Measurements from ENCODE around the gene RFC5. TPM values are rescaled to one million over a fixed set of nuclear protein-coding genes. Genes with fewer than 3 reads are reported as not detected.

The RFC5 gene
- total RNA-seq, 1 experiment from 2014 or later = 50.4 TPM

GRCh38 chr12:118036672-118037411 lies 20.3 kb downstream of the RFC5 start:
- no peaks in the 10 kb centered on the region; a peak in 1 of 5 replicates for H3K9me3 Mint-ChIP-seq
- no peaks in the 10 kb centered on the region for H3K4me1 ChIP-seq (ENCODE audit: insufficient read depth, low read length)
- no peaks in the 10 kb centered on the region for H3K27me3 Mint-ChIP-seq (ENCODE audit: low read depth)
- WGBS (ENCODE audit: extremely low coverage, insufficient read length, low lambda C conversion rate) = no CpG with 5 or more reads among the region's 11 CpGs
- no peak overlapping the region for H2BK20ac ChIP-seq (ENCODE audit: low read depth, low read length, poor library complexity, severe bottlenecking)
- H4K5ac ChIP-seq (ENCODE audit: insufficient read length, low read depth, low read length) = no peak overlapping the region
- H2BK12ac ChIP-seq (ENCODE audit: insufficient read length, low read depth, low read length) = no peak overlapping the region
- no peak overlapping the region for H2BK15ac ChIP-seq (ENCODE audit: low read depth, low read length)
- no peak overlapping the region for H4K8ac ChIP-seq (replicated peaks; ENCODE audit: insufficient read length, low read depth, low read length)
- H3T11ph ChIP-seq (ENCODE audit: low read length) = no peak overlapping the region
- H2AK5ac ChIP-seq (ENCODE audit: insufficient read length, low read length) = no peak overlapping the region
- H2AFZ ChIP-seq (ENCODE audit: low read length) = no peak overlapping the region
- no peak overlapping the region for H2BK5ac ChIP-seq (ENCODE audit: insufficient read length, low read length)
- H3K79me1 ChIP-seq (ENCODE audit: insufficient read depth, low read depth, low read length, poor library complexity, severe bottlenecking) = no peaks in the 10 kb centered on the region
- peak overlapping the region in 2 of 3 experiments; percentile 27 to 78; a peak in 1 of 7 replicates for H3K27ac Mint-ChIP-seq
- no peak overlapping the region for H2BK120ac ChIP-seq (ENCODE audit: low read depth, low read length, poor library complexity, severe bottlenecking)
- H3K9ac ChIP-seq (ENCODE audit: extremely low read depth, insufficient read length, low read length) = no peak overlapping the region
- DNase-seq = no peak
- no peaks in the 10 kb centered on the region for H4K20me1 ChIP-seq (ENCODE audit: control insufficient read depth, insufficient read depth, insufficient read length)
- no peaks in the 10 kb centered on the region for H3K9me3 ChIP-seq (ENCODE audit: control insufficient read depth, low read depth, low read length)
- peaks cover 0 to 13% of the 10 kb centered on the region in 2 experiments; a peak in 2 of 4 replicates for H3K4me1 Mint-ChIP-seq
- H3K27me3 ChIP-seq (ENCODE audit: insufficient read depth, low read length) = no peaks in the 10 kb centered on the region
- H3K79me2 ChIP-seq (ENCODE audit: insufficient read depth, low read length) = no peaks in the 10 kb centered on the region; the same call in 1 of the 2 replicates
- peaks cover 42 to 91% (median 74%) of the 10 kb centered on the region in 3 experiments for H3K36me3 Mint-ChIP-seq (ENCODE audit: insufficient read depth in 1 of 3, low read depth in 3 of 3)
- H3K27ac ChIP-seq (ENCODE audit: insufficient read length, low read depth, low read length) = no peak overlapping the region
- H3K56ac ChIP-seq (ENCODE audit: insufficient read length, low read depth, low read length) = no peak overlapping the region
- H3K4me2 ChIP-seq (ENCODE audit: insufficient read depth, insufficient read length, low read length) = no peak overlapping the region
- H3K14ac ChIP-seq (ENCODE audit: insufficient read depth, low read length) = no peak overlapping the region
- H3K18ac ChIP-seq (ENCODE audit: insufficient read length, low read depth, low read length) = no peak overlapping the region
- H3K4me3 Mint-ChIP-seq = no peak overlapping the region
- no peaks in the 10 kb centered on the region for H3K23me2 ChIP-seq (ENCODE audit: insufficient read length, low read depth, low read length, poor library complexity, severe bottlenecking)
- no peak overlapping the region for H3K4ac ChIP-seq (ENCODE audit: low read depth, low read length)
- no peak for TF ChIP-seq CTCF (conservative IDR thresholded peaks at IDR 0.05)
- no peak overlapping the region for H4K91ac ChIP-seq (ENCODE audit: insufficient read length, low read depth, low read length)
- H3K23ac ChIP-seq (ENCODE audit: insufficient read length, low read depth, low read length) = no peak overlapping the region

All from H9 (cell line).